Thyroid gland (tissue), 4 donors: ENCODE measurements around the gene MED28. TPM values are rescaled to one million over a fixed set of nuclear protein-coding genes. Genes with fewer than 3 reads are reported as not detected.

ENCODE experiments used
- DNase-seq, 2 donors: peaks; one replicate each; pipeline ENCODE4 v3.0.0-alpha.2; 2019
- H3K27ac ChIP-seq, 3 donors: fragments of 200-600 bp; sonication (generic); 1 replicate in 2 of 3; 2 replicates in 1 of 3; pipeline ENCODE4 v1.5.1; 2016 to 2019; ENCODE audit warnings: mild to moderate bottlenecking in 1 of 3, moderate library complexity in 1 of 3
- H3K27me3 ChIP-seq: fragments of 200-600 bp; sonication (generic); one replicate; pipeline ENCODE4 v1.5.1; 2019
- H3K36me3 ChIP-seq, 2 donors: fragments of 200-600 bp; sonication (generic); one replicate each; pipeline ENCODE4 v1.5.1; 2016 to 2019
- H3K4me1 ChIP-seq, 2 donors: fragments of 200-600 bp; sonication (generic); one replicate each; pipeline ENCODE4 v1.5.1; 2017 to 2019
- H3K4me3 ChIP-seq, 3 donors: fragments of 200-600 bp; sonication (generic); replicated peaks in 1 of 3; 1 replicate in 2 of 3; 2 replicates in 1 of 3; pipeline ENCODE4 v1.5.1; 2016; ENCODE audit warnings: mild to moderate bottlenecking in 1 of 3
- H3K9me3 ChIP-seq: fragments of 200-600 bp; sonication (generic); one replicate; pipeline ENCODE4 v1.5.1; 2017
- CTCF ChIP-seq, 6 experiments: fragments of 200-600 bp in 3 of 6; fragments of 450-650 bp in 3 of 6; sonication (generic) in 3 of 6; IDR thresholded peaks; one replicate each; pipeline ENCODE4 v1.5.1; 2016 to 2019; ENCODE audit warnings: antibody characterized with exemption in 6 of 6, mild to moderate bottlenecking in 2 of 6, inconsistent platforms in 1 of 6, moderate library complexity in 1 of 6
- POLR2A ChIP-seq, 2 donors: fragments of 450-650 bp; IDR thresholded peaks; one replicate each; pipeline ENCODE4 v1.6.1; 2017; ENCODE audit warnings: antibody characterized with exemption in 2 of 2, mild to moderate bottlenecking in 2 of 2, moderate library complexity in 1 of 2
- WGBS, 2 donors: methylation state at CpG; one replicate each; pipeline ENCODE4 v1.1.5; 2017; 5-methylcytosine and 5-hydroxymethylcytosine counted together
- intact Hi-C: fragments of 100-400 bp; cut with DNase I; formaldehyde crosslinking; loops from one replicate; pipeline ENCODE4 v1.15.1; 2023
- total RNA-seq, 4 donors: library from RNA; depleted of rRNA; stranded (reverse); fragments of >200 nt; gene quantifications; one replicate each; pipeline ENCODE4 v1.2.3, GENCODE V29; 2016

The MED28 gene
- total RNA-seq, 4 donors from 2014 or later = 14.9 to 25.6 (median 19.4) TPM

GRCh38 chr4:17619416-17620105 lies 5.1 kb downstream of the MED28 start:
- Histone ChIP-seq H3K4me3 (no peak overlapping the region), H3K9me3 (no peaks in the 10 kb centered on the region), H3K36me3 (peaks cover 34 to 42% of the 10 kb centered on the region in 2 donors), H3K4me1 (peaks cover 18 to 29% of the 10 kb centered on the region in 2 donors), H3K27me3 (no peaks in the 10 kb centered on the region), H3K27ac (no peak overlapping the region)
- TF ChIP-seq POLR2A (IDR thresholded peaks at IDR 0.05) (no peak), CTCF (IDR thresholded peaks at IDR 0.05) (no peak)
- WGBS, 2 donors = 74 to 79% methylated on average over 7 of the region's 7 CpGs
- intact Hi-C loops = loop anchor here (5.0 kb wide), 1 partner anchor 37 kb away; no protein-coding TSS in a partner anchor
- DNase-seq = no peak

DNA sequence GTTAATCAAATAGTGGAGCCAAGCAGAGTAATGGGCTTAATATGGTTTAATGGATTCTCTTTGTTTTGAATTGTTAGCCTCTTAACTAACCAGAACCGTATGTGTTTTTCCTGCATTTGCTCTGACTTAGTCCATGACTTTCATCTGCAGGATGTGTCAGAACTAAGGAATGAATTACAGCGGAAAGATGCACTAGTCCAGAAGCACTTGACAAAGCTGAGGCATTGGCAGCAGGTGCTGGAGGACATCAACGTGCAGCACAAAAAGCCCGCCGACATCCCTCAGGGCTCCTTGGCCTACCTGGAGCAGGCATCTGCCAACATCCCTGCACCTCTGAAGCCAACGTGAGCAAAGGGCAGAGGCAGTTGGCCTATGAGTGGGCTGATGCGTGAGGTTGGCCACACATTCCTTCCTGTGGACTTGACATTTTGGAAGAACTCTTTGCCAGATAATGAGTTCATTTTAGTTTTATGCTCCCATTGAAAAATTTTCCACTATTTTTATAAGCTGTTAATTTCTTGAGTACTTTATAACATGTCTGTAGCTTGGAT lies 9.1 kb downstream of the MED28 start:
- H3K9me3 ChIP-seq = no peaks in the 10 kb centered on the region
- H3K36me3 ChIP-seq = peaks cover 70 to 78% of the 10 kb centered on the region in 2 donors
- intact Hi-C loops = no loop called here
- no peak for TF ChIP-seq CTCF (IDR thresholded peaks at IDR 0.05)
- TF ChIP-seq POLR2A (IDR thresholded peaks at IDR 0.05) = no peak
- no peak overlapping the region for H3K4me3 ChIP-seq
- H3K27ac ChIP-seq = no peak overlapping the region
- peaks cover 0 to 6% of the 10 kb centered on the region in 2 donors for H3K4me1 ChIP-seq
- H3K27me3 ChIP-seq = no peaks in the 10 kb centered on the region
- 81 to 91% methylated on average over 7 of the region's 7 CpGs for WGBS, 2 donors
- DNase-seq = no peak

- no peak overlapping the region for H3K4me3 ChIP-seq
- WGBS, 2 donors = 89 to 93% methylated on average over 2 of the region's 2 CpGs
- TF ChIP-seq POLR2A (IDR thresholded peaks at IDR 0.05) (no peak), CTCF (IDR thresholded peaks at IDR 0.05) (no peak)
- peaks cover 79 to 88% of the 10 kb centered on the region in 2 donors for H3K36me3 ChIP-seq
- H3K4me1 ChIP-seq = no peaks in the 10 kb centered on the region
- H3K27me3 ChIP-seq = no peaks in the 10 kb centered on the region
- intact Hi-C loops = no loop called here
- no peak for DNase-seq
- H3K9me3 ChIP-seq = no peaks in the 10 kb centered on the region
- H3K27ac ChIP-seq = no peak overlapping the region
Measured at GRCh38 chr4:17624821-17625220, 10.4 kb downstream of the MED28 start.

DNA sequence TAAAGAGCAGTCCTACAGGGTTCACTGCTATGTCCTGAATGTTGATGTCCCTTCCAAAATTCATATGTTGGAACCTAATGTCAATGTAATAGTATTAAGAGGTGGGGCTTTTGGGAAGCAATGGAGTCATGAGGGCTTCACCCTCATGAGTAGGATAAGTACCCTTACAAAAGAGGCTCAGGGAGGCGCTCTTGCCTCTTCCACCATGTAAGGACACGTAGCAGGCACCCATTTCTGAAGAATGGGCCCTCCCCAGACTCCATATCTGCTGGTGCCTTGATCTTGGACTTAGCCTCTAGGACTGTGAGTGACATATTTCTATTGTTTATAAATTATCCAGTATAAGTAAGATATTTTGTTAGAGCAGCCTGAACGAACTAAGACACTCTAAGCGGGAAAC lies 15.8 kb downstream of the MED28 start:
- Histone ChIP-seq H3K27me3 (no peaks in the 10 kb centered on the region), H3K4me1 (no peaks in the 10 kb centered on the region), H3K9me3 (no peaks in the 10 kb centered on the region), H3K4me3 (no peak overlapping the region), H3K36me3 (peaks cover 56 to 69% of the 10 kb centered on the region in 2 donors), H3K27ac (no peak overlapping the region)
- TF ChIP-seq CTCF (IDR thresholded peaks at IDR 0.05) (no peak), POLR2A (IDR thresholded peaks at IDR 0.05) (no peak)
- WGBS, 2 donors = 93 to 95% methylated on average over 4 of the region's 4 CpGs
- intact Hi-C loops = no loop called here
- DNase-seq = no peak

GRCh38 chr4:17633600-17633999 lies 19.2 kb downstream of the MED28 start:
- TF ChIP-seq CTCF (IDR thresholded peaks at IDR 0.05) (no peak), POLR2A (IDR thresholded peaks at IDR 0.05) (no peak)
- DNase-seq = no peak
- 95 to 97% methylated on average over 9 of the region's 9 CpGs for WGBS, 2 donors
- intact Hi-C loops = no loop called here
- Histone ChIP-seq H3K36me3 (peaks cover 26 to 38% of the 10 kb centered on the region in 2 donors), H3K9me3 (no peaks in the 10 kb centered on the region), H3K4me3 (no peak overlapping the region), H3K27ac (no peak overlapping the region), H3K4me1 (no peaks in the 10 kb centered on the region), H3K27me3 (no peaks in the 10 kb centered on the region)
